ENCODE measurements around the gene PLD4.

- TF ChIP-seq CTCF (conservative IDR thresholded peaks at IDR 0.05 in 1 of 2, IDR thresholded peaks at IDR 0.05 in 1 of 2; ENCODE audit: extremely low read depth in 1 of 2, insufficient read depth in 1 of 2, low read depth in 1 of 2, low read length in 2 of 2) (no peak), EZH2 (IDR thresholded peaks at IDR 0.05; ENCODE audit: borderline replicate concordance, low read length) (no peak)
Measured at GRCh38 chr14:104887623-104888488, 36.8 kb upstream of the PLD4 start.
